Neural cell (in vitro differentiated cells): Measurements from ENCODE around the gene NET1. TPM values are rescaled to one million over a fixed set of nuclear protein-coding genes. Genes with fewer than 3 reads are reported as not detected.

Experiments
- H2AFZ ChIP-seq: fragments of 200-600, 300-800 bp; sonication (generic), shearing (Covaris generic); 2 replicates; pipeline ENCODE4 v1.6.0; 2014; ENCODE audit warnings: low read depth, mild to moderate bottlenecking, antibody characterized with exemption, low read length, moderate library complexity
- H3F3A ChIP-seq: fragments of 200-600 bp; shearing (Covaris generic); 2 replicates; pipeline ENCODE4 v1.6.1; 2016; ENCODE audit warnings: mild to moderate bottlenecking, moderate library complexity, mixed read lengths, antibody characterized with exemption, low read length; ENCODE audit not compliant: insufficient read depth, poor library complexity, severe bottlenecking
- H3K27ac ChIP-seq: fragments of 200-600, 300-800 bp; sonication (generic), shearing (Covaris generic); 2 replicates; pipeline ENCODE4 v1.5.1; 2014; ENCODE audit warnings: mild to moderate bottlenecking, low read length, moderate library complexity
- H3K27me3 ChIP-seq: fragments of 300-800, 200-600 bp; sonication (generic), shearing (Covaris generic); 2 replicates; pipeline ENCODE4 v1.6.0; 2014; ENCODE audit warnings: mild to moderate bottlenecking, low read depth, low read length, moderate library complexity; ENCODE audit not compliant: insufficient read depth
- H3K36me3 ChIP-seq: fragments of 300-800, 200-600 bp; sonication (generic), shearing (Covaris generic); 2 replicates; pipeline ENCODE4 v1.5.1; 2014; ENCODE audit warnings: mild to moderate bottlenecking, antibody characterized with exemption, low read length, moderate library complexity; ENCODE audit not compliant: insufficient read depth
- H3K4me2 ChIP-seq: fragments of 300-800, 200-600 bp; sonication (generic), shearing (Covaris generic); 2 replicates; pipeline ENCODE4 v1.6.0; 2014; ENCODE audit warnings: mild to moderate bottlenecking, low read length
- H3K4me3 ChIP-seq: fragments of 300-800, 200-600 bp; sonication (generic), shearing (Covaris generic); 2 replicates; pipeline ENCODE4 v1.5.1; 2014; ENCODE audit warnings: mild to moderate bottlenecking, low read length, moderate library complexity
- H3K79me2 ChIP-seq: fragments of 200-600 bp; shearing (Covaris generic); replicated peaks from 2 replicates; pipeline ENCODE4 v1.6.0; 2014; ENCODE audit warnings: mild to moderate bottlenecking, low read length, moderate library complexity; ENCODE audit not compliant: insufficient read depth
- H3K9ac ChIP-seq: fragments of 300-800, 200-600 bp; sonication (generic), shearing (Covaris generic); 2 replicates; pipeline ENCODE4 v1.6.1; 2016; ENCODE audit warnings: mild to moderate bottlenecking, low read length, mixed read lengths
- H3K9me2 ChIP-seq: fragments of 200-600 bp; shearing (Covaris generic); 2 replicates; pipeline ENCODE4 v1.6.1; 2016; ENCODE audit warnings: mild to moderate bottlenecking, low read length, mixed read lengths; ENCODE audit not compliant: insufficient read depth
- H3K9me3 ChIP-seq: fragments of 200-600, 300-800 bp; sonication (generic), shearing (Covaris generic); 2 replicates; pipeline ENCODE4 v1.6.1; 2016; ENCODE audit warnings: mild to moderate bottlenecking, mixed run types, low read length, moderate library complexity, mixed read lengths
- H4K20me1 ChIP-seq: fragments of 200-600 bp; shearing (Covaris generic); 2 replicates; pipeline ENCODE4 v1.6.1; 2016; ENCODE audit warnings: mild to moderate bottlenecking, mixed run types; ENCODE audit not compliant: insufficient read depth
- CTCF ChIP-seq: fragments of 450-650 bp; IDR thresholded peaks from 2 replicates; pipeline ENCODE4 v1.5.1; 2014; ENCODE audit warnings: antibody characterized with exemption, mild to moderate bottlenecking, moderate library complexity; ENCODE audit not compliant: poor library complexity, severe bottlenecking
- EP300 ChIP-seq: fragments of 450-650 bp; conservative IDR thresholded peaks from 2 replicates; pipeline ENCODE4 v1.6.1; 2014; ENCODE audit warnings: antibody characterized with exemption, mild to moderate bottlenecking, moderate library complexity; ENCODE audit not compliant: poor library complexity, severe bottlenecking
- EZH2 ChIP-seq: fragments of 200-600, 300-800 bp; shearing (Covaris generic), sonication (generic); IDR thresholded peaks from 2 replicates; pipeline ENCODE4 v1.6.1; 2014; ENCODE audit warnings: antibody characterized with exemption, low read length, borderline replicate concordance, mild to moderate bottlenecking; ENCODE audit not compliant: insufficient read depth, poor library complexity, severe bottlenecking
- MXI1 ChIP-seq: fragments of 450-650 bp; conservative IDR thresholded peaks from 2 replicates; pipeline ENCODE4 v1.6.1; 2014; ENCODE audit warnings: antibody characterized with exemption, mild to moderate bottlenecking; ENCODE audit not compliant: poor library complexity, severe bottlenecking
- POLR2AphosphoS5 ChIP-seq: IDR thresholded peaks from 2 replicates; pipeline ENCODE4 v1.6.1; 2012
- RAD21 ChIP-seq: fragments of 450-650 bp; conservative IDR thresholded peaks from 2 replicates; pipeline ENCODE4 v1.6.1; 2014; ENCODE audit warnings: antibody characterized with exemption, mild to moderate bottlenecking, moderate library complexity
- REST ChIP-seq: IDR thresholded peaks from 2 replicates; pipeline ENCODE4 v1.6.1; 2012; ENCODE audit warnings: borderline replicate concordance
- SMC3 ChIP-seq: fragments of 450-650 bp; conservative IDR thresholded peaks from 2 replicates; pipeline ENCODE4 v1.6.1; 2014; ENCODE audit warnings: antibody characterized with exemption, mild to moderate bottlenecking, moderate library complexity; ENCODE audit not compliant: poor library complexity
- TAF1 ChIP-seq: IDR thresholded peaks from 2 replicates; pipeline ENCODE4 v1.6.1; 2012; ENCODE audit warnings: low read depth
- polyA plus RNA-seq: library from polyadenylated mRNA; depleted of rRNA; stranded (reverse); fragments of >200 nt; gene quantifications from 2 replicates; pipeline ENCODE4 v1.2.3, GENCODE V29; 2014

The NET1 gene
- polyA plus RNA-seq, 1 donor from 2014 or later: 8.0 TPM

GRCh38 chr10:5402798-5403197 is 9.6 kb upstream of the NET1 start:
- Histone ChIP-seq H3K9me3 (no peaks in the 10 kb centered on the region), H3K9ac (no peak overlapping the region), H3K27ac (no peak overlapping the region), H3K79me2 (no peaks in the 10 kb centered on the region), H3K27me3 (no peaks in the 10 kb centered on the region), H3F3A (no peaks in the 10 kb centered on the region), H3K4me2 (no peak overlapping the region), H3K9me2 (no peaks in the 10 kb centered on the region), H3K4me3 (no peak overlapping the region), H3K36me3 (no peaks in the 10 kb centered on the region), H4K20me1 (no peaks in the 10 kb centered on the region), H2AFZ (no peak overlapping the region)
- no peak for TF ChIP-seq POLR2AphosphoS5
- no peak for TF ChIP-seq EP300
- TF ChIP-seq REST: no peak
- TF ChIP-seq CTCF: no peak
- no peak for TF ChIP-seq SMC3
- no peak for TF ChIP-seq TAF1
- TF ChIP-seq RAD21: no peak

DNA sequence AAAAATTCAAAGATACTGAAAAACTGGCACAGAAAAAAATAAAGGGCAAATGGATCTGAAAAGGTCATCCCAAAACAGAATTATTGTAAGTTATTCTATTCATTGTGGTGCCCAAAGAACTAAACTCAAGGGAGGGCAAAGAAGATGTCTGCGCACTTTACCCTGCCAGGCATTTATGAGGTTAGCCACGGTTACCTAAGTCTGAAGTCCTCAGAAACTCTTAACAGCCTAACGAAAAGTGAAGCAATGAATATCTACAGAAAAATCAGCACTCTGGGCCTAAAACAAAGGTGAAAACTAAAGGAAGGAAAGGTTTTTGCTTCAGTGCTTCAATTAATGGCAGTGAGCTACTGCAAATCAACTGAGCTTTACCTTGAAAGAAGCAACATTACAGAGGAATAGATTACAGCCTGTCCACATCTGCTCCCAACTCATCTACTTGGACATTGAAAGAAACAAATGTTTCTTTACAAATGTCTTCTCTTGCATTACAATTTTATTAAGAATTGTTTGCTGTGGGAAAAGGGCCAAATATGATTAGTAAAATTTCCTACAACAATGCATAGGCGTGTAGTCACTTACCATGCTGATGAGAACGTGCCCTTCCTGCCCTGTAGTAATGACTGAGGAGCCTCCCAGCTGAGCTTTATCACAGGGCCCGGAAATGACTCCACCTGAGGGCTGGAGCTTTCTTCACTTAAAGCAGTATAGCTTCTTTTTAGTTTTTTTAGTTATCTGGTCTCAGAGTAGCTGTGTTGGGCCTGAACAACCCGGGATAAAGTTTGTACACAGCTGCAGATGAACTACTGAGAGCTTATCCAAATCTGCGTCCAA is 7.9 kb upstream of the NET1 start, which contains the start of gene TUBAL3:
TSS of gene TUBAL3 (minus strand) at position 621 of the 834 bp plus-strand sequence. CDS start at position 585, 36 bp downstream.
- no peaks in the 10 kb centered on the region for H3K27me3 ChIP-seq
- no peak within 1 kb of the TSS for H2AFZ ChIP-seq
- no peak for TF ChIP-seq POLR2AphosphoS5
- no peak for TF ChIP-seq CTCF
- no peak for TF ChIP-seq MXI1
- TF ChIP-seq RAD21: no peak
- TF ChIP-seq EP300: no peak
- no peak for TF ChIP-seq REST
- TF ChIP-seq TAF1: no peak
- no peak for TF ChIP-seq EZH2
- TF ChIP-seq SMC3: no peak
- no peaks in the 10 kb centered on the region for H3K79me2 ChIP-seq
- H3K9me2 ChIP-seq: no peaks in the 10 kb centered on the region
- H3K27ac ChIP-seq: no peak within 1 kb of the TSS
- H4K20me1 ChIP-seq: no peaks in the 10 kb centered on the region
- H3K4me3 ChIP-seq: no peak within 1 kb of the TSS
- no peaks in the 10 kb centered on the region for H3K9me3 ChIP-seq
- H3F3A ChIP-seq: no peaks in the 10 kb centered on the region
- H3K9ac ChIP-seq: no peak within 1 kb of the TSS
- H3K36me3 ChIP-seq: no peaks in the 10 kb centered on the region
- no peak within 1 kb of the TSS for H3K4me2 ChIP-seq
